GM18511 (cell line): ENCODE data around the gene NUBPL.
"Not testable (repeated sequence)": the region's sequence is repeated elsewhere in the genome, so short reads cannot be mapped to it uniquely, and the experiment has no call there.

Experiments used
- ATAC-seq: cut with Tn5 transposase; IDR thresholded peaks from one replicate; pipeline ENCODE4 v1.9.1; 2021; ENCODE audit warnings: mild to moderate bottlenecking, moderate library complexity; ENCODE audit not compliant: unreplicated experiment

Gene NUBPL

GRCh38 chr14:31718985-31719384, 157.8 kb downstream of the NUBPL start:
- ATAC-seq: no peak

DNA sequence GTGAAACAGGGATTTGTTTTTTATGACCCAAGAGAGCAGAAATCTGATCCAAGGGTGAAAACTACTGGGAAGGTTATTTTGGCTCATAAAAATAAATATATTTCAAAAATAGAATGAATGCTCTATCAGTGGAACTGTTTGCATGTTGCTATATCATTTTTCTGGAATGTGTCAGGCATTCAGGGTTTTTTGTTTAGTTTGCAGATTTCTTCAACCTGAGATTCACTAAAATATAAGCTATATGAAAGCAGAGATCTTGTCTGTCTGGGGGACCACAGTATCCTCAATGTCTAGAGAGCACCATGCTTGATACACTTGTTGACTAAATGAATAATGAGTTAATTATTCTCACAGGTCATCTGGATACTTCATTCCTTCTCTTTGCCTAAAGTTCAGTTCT, 165.1 kb downstream of the NUBPL start:
- no peak for ATAC-seq

- ATAC-seq: no peak
These were observed 166.6 kb downstream of the NUBPL start for GRCh38 chr14:31727797-31728196.

DNA sequence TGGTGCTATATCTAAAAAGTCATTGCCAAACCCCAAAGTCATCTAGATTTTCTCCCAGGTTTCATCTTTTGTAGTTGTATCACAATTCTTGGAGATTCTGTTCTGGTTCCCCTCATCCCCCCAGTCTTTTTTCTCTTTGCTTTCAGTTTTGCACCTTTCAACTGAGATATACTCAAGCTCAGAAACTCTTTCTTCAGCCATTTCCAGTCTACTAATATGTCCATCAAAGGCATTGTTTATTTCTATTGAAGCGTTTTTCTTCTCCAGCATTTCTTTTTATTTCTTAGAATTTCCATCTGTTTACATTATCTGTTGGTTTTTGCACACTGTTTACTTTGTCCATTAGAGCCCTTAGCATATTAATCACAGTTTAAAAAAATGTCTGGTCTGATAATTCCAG, 179.5 kb downstream of the NUBPL start:
- ATAC-seq: no peak

DNA sequence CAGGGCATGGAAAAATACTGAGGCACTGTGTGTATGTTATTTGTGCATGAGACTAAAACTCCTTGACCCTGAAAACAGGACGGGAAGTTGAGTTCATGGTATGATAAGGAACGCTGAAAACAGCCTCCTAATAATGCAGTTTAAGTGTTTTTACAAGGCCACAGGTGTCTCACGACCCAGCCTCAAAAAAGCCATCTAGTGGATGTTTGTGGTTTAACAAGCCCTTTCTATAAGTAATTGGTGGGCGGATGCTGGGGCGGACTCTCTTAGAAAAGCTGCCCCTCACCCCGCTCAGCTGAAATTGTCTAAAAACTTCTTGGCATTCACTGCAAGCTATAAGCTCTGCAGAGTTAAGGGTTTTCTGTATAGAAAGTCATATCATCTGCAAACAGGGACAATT, 184.5 kb downstream of the NUBPL start:
- no peak for ATAC-seq

DNA sequence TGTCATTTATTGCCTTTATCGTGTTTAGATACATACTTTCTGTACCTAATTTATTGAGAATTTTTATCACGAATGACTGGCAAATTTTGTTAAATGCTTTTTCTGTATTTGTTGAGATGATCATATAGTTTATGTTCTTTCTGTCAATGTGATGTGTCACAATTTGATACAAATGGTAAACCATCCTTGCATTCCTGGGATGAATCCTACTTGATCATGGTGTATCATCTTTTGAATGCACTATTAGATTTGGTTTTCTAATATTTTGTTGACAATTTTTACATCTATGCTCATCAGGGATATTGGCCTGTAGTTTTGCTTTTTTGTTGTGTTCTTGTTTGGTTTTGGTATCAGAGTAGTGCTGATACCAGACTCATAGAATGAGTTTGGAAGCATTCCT, 185.1 kb downstream of the NUBPL start:
- no peak for ATAC-seq

- no peak for ATAC-seq
These were observed 188.1 kb downstream of the NUBPL start for GRCh38 chr14:31749275-31749674.

- ATAC-seq: not testable (repeated sequence)
These were observed 189.8 kb downstream of the NUBPL start for GRCh38 chr14:31751047-31751446.

DNA sequence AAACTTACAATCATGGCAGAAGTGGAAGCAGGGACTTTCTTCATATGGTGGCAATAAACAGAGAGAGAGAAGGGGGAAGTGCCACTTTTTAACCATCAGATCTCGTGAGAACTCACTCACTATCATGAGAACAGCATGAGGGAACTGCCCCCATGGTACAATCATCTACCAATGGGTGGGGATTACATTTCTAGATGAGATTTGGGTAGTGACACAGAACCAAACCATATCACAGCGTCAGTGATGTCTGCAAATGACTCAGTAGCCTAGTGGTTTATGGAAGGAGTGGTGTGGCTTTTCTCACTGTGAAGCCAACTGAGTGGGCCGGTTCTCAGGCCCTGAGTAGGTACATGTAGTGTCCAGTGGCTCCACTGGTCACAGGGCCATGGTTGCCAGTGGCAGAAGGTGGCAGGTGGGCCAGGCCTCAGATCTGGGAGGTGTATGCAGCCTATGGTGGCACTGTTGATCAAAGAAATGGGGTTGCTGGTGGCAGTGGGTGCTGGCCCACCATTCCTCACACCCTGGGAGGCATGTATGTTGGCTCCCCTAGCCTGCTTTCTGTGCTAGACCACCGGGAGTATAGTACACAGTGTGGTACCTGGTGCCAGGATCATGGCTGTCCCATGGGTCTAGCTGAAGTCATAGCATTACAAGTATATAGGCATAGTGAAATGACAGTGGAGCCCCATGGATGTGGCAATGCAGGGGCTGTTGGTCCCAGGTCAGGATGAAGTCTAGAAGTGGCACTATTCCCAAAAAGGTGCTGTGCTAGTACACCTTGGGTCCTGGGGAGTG, 191.9 kb downstream of the NUBPL start:
- no peak for ATAC-seq

- no peak for ATAC-seq
These were observed 197.7 kb downstream of the NUBPL start for GRCh38 chr14:31758941-31759340.

DNA sequence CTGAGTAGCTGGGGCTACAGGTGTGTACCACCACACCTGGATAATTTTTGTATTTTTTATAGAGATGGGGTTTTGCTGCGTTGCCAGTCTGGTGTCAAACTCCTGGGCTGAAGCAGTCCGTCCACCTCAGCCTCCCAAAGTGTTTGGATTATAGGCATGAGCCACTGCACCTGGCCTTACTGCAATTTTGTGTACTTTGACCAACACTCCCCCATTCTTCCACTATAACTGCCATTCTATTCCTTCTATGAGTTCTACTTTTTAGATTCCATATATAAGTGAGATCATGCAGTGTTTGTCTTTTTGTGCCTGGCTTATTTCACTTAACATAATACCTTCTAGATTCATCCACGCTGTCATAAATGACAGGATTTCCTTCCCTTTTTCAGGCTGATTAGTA, 199.1 kb downstream of the NUBPL start:
- no peak for ATAC-seq

DNA sequence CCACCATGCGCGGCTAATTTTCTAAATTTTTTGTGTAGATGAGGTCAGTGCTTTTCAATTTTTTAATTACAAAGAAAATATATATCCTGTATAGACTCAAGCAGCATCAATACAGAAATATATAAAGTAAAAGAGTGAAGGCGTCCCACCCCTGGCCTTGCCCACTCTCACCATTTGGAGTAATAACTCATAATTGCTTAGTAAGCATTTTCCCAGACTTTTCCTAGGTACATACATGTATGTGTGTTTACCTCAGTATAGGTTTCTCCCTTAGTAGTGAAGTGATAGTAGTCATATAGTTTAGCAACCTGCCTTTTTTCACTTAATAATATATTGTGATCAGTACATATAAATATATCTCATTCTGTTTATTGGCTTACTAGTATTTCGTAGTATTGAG, 200.1 kb downstream of the NUBPL start:
- no peak for ATAC-seq

DNA sequence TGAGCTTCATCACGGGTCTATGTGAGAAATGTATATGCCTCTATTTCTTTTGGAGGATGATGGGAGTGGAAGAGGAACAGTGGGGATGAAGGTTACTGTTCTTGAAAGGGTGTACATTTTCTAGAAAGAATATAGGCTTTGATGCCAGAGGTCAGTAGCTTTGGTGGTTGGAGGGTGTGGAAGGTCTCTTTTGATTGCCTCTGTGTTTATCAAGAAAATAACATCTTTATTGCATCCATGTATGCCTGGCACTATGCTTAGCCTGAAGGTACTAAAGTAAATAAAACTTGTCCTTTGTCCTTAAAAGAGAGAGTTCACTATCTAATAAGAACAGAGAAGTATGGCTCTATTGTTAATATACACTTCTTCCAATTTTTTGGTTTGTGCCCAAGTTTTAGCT, 201.8 kb downstream of the NUBPL start:
- ATAC-seq: no peak

DNA sequence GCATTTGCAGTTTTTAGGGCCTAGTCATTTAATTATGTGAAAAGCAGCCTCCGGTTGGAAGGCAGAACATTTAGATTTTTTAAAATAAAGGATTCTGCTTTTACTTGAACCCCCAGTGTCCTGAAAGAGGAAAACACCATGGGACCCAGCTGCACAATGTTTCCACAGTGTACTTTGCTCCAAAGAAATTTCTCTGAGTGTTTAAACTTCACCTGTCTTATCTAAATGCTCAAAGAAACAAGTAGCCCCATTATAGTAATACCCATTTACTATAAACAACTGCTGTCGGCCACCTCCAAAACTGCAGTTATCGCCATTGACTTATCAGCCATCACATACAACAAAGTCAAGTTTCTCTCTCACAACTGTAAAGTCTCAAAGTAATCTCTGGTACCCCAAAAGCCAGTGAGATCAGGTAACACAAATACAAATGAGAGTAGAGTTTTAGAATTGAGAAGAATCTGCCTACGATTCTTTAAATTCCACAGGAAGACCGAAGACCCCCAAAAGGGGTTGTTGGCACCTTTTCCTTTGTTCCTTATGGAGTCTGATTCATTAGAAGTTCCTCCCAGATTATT, 205.2 kb downstream of the NUBPL start:
- no peak for ATAC-seq

GRCh38 chr14:31768355-31768754, 207.2 kb downstream of the NUBPL start:
- ATAC-seq: no peak

DNA sequence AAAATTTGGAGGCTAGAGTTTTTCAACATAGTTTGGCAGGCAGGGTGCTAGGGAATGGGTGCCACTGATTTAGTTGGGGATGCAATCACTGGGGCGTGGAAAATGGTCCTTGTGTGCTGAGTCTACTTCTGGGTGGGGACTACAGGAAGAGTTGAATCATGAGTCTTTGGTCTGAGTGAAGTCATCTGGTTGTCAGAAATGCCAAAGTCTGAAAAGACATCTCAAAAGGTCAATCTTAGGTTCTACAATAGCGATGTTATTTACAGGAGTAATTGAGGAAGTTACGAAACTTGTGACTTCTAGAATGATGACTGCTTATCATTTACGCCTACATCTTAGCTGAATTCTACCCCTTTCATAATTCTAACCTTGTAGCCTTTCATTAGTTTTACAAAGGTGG, 209.1 kb downstream of the NUBPL start:
- ATAC-seq: no peak

GRCh38 chr14:31774567-31774966, 213.4 kb downstream of the NUBPL start:
- ATAC-seq: no peak

DNA sequence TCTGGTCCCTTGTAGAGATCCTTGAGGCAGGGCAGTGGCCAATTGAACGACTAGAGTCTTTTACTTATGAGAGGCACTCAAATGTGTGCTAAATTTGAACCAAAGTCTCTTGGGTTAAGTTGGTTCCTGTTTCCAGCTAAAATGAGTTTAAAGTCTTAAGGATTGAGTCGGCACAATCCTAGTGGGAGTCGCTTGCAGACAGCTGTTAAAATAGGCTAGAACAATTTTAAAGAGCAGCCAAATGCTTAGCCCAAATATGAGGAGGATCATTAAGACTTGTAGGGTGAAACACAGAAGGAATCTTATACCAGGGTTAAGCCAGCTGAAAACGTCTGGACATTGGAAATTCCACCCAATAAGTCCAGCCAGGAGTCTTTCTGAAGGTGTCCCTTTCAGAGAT, 216.1 kb downstream of the NUBPL start:
- no peak for ATAC-seq

GRCh38 chr14:31781578-31781977, 220.4 kb downstream of the NUBPL start:
- no peak for ATAC-seq

- no peak for ATAC-seq
These were observed 224.4 kb downstream of the NUBPL start for GRCh38 chr14:31785574-31785973.

GRCh38 chr14:31787377-31787776, 226.2 kb downstream of the NUBPL start:
- no peak for ATAC-seq

GRCh38 chr14:31788340-31788739, 227.1 kb downstream of the NUBPL start:
- no peak for ATAC-seq

GRCh38 chr14:31792726-31793125, 231.5 kb downstream of the NUBPL start:
- ATAC-seq: no peak
